ENCODE data around the gene RAD51B.

Gene RAD51B

DNA sequence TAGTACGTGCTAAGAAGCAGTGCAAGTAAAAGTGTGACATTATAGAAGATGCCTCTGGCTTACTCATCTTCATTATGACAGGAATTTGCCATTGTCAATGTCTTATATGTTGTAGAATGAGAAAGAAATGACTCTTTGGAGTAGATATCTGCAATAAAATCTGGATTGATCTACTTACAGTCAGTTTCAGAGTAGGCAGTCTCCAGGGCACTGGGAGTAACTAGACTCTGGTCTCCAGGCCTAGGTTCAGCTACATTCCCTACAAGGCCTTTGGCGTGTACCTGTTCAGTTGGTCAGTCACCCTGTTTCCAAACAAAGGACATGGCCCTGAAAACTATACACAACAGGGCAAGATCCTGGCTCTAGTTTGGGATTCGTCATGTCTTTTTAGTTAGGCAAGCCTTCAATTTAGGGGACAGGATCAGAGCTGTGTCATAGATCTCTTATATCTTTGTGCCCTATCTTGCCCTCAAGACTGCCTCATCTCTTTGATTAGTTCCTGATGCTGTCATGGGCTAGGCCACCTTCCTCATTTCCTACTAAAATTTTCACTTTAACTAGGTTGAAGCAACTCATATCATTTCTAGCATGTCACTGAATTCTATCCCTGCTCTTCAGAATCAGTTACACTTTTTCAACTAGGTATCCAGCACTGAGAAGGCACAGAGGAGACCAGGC lies 410.0 kb downstream of the RAD51B start:
- Histone ChIP-seq H3K9me3 (ENCODE audit: insufficient read depth, low read length) (no peaks in the 10 kb centered on the region), H3K4me3 (ENCODE audit: insufficient read length, low read depth) (no peak overlapping the region), H3K27me3 (ENCODE audit: insufficient read depth, insufficient read length) (no peaks in the 10 kb centered on the region), H3K9ac (ENCODE audit: insufficient read length, low read depth) (no peak overlapping the region), H3K4me1 (ENCODE audit: insufficient read depth, insufficient read length) (no peaks in the 10 kb centered on the region), H3K36me3 (ENCODE audit: insufficient read depth, insufficient read length, low read length) (no peaks in the 10 kb centered on the region)
- TF ChIP-seq SUZ12 (IDR thresholded peaks at IDR 0.05; ENCODE audit: extremely low read depth, insufficient read depth, insufficient read length) = no peak
- TF ChIP-seq ZNF274 (IDR thresholded peaks at IDR 0.05; ENCODE audit: low read depth, low read length) = no peak
- TF ChIP-seq YY1 (IDR thresholded peaks at IDR 0.05; ENCODE audit: insufficient read depth, insufficient read length) = no peak
- DNase-seq (ENCODE audit: low read depth, low spot score) = no peak

DNA sequence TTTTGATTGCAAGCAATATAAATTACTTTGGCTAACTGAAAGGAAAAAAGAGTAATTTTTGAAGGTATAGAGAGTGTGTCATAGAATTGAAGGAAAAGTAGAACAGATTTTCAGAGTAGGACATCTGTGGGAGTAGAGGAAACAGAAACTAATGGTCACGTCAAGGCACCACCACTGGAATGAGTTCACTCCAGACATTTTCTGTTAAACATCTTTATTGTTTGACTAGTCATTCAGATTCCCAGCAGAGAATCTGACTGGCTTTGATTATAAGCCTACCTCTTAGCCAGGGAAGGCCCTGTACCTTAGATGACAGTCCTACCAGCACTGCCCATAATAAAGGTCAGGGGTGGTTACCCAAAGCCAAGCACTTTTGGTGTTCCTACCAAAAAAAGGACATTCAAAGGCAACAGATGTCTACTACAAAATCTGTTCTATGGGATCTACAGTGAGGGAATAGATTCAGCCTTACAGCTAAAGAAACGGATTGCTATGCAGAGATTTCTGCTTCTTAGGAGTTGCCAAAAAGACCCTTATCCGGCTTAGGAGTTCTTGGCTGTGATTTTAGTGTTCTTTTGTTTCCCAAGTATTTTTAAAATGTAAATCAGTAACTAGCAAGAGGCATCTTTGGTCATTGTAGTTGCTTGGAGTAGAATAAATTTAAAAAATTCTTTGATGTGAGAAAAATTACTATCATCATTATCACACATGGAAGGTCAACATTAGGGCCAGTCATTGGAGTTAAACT lies 410.8 kb downstream of the RAD51B start:
- DNase-seq (ENCODE audit: low read depth, low spot score) = no peak
- Histone ChIP-seq H3K36me3 (ENCODE audit: insufficient read depth, insufficient read length, low read length) (no peaks in the 10 kb centered on the region), H3K27me3 (ENCODE audit: insufficient read depth, insufficient read length) (no peaks in the 10 kb centered on the region), H3K9ac (ENCODE audit: insufficient read length, low read depth) (no peak overlapping the region), H3K4me1 (ENCODE audit: insufficient read depth, insufficient read length) (no peaks in the 10 kb centered on the region), H3K9me3 (ENCODE audit: insufficient read depth, low read length) (no peaks in the 10 kb centered on the region), H3K4me3 (ENCODE audit: insufficient read length, low read depth) (no peak overlapping the region)
- TF ChIP-seq SUZ12 (IDR thresholded peaks at IDR 0.05; ENCODE audit: extremely low read depth, insufficient read depth, insufficient read length) (no peak), ZNF274 (IDR thresholded peaks at IDR 0.05; ENCODE audit: low read depth, low read length) (no peak), YY1 (IDR thresholded peaks at IDR 0.05; ENCODE audit: insufficient read depth, insufficient read length) (no peak)

DNA sequence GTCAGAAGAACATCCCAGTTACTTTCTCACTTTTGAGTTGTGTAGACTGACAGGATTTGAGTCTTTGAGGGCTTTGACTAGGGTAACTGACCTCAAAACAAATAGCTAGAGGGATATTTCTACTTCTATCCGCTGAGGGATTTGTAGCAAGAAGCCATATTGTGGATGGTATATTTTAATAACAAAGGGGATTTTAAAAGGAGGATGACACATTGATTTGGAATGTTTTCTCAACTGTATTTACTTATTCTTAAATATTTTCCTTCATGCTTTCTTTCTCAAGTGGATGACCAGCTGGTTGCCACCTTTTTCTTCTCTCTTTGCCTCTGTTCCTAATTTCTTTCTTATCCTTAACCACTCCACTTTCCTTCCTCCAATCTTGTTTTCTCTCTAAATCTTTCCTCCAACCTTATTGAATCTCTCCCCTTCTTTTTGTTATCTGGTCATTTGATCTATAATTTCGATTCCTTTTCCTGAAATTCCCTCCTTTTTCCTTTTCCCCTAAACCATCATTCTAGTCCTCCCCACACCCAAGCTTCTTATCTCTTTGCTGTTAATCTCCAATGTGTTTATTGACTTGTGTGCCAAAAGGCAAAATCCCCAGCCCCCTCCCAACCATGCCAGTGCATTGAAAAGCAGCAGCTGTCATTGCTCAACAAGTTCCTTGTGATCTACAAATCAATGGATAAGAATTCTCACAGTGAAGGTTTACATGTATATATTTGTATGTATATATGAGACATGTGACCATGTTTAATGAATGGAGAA lies 411.6 kb downstream of the RAD51B start:
- no peaks in the 10 kb centered on the region for H3K9me3 ChIP-seq (ENCODE audit: insufficient read depth, low read length)
- no peak overlapping the region for H3K4me3 ChIP-seq (ENCODE audit: insufficient read length, low read depth)
- no peaks in the 10 kb centered on the region for H3K36me3 ChIP-seq (ENCODE audit: insufficient read depth, insufficient read length, low read length)
- H3K4me1 ChIP-seq (ENCODE audit: insufficient read depth, insufficient read length) = no peaks in the 10 kb centered on the region
- no peak for DNase-seq (ENCODE audit: low read depth, low spot score)
- no peak overlapping the region for H3K9ac ChIP-seq (ENCODE audit: insufficient read length, low read depth)
- TF ChIP-seq YY1 (IDR thresholded peaks at IDR 0.05; ENCODE audit: insufficient read depth, insufficient read length) (no peak), SUZ12 (IDR thresholded peaks at IDR 0.05; ENCODE audit: extremely low read depth, insufficient read depth, insufficient read length) (no peak), ZNF274 (IDR thresholded peaks at IDR 0.05; ENCODE audit: low read depth, low read length) (no peak)
- no peaks in the 10 kb centered on the region for H3K27me3 ChIP-seq (ENCODE audit: insufficient read depth, insufficient read length)

DNA sequence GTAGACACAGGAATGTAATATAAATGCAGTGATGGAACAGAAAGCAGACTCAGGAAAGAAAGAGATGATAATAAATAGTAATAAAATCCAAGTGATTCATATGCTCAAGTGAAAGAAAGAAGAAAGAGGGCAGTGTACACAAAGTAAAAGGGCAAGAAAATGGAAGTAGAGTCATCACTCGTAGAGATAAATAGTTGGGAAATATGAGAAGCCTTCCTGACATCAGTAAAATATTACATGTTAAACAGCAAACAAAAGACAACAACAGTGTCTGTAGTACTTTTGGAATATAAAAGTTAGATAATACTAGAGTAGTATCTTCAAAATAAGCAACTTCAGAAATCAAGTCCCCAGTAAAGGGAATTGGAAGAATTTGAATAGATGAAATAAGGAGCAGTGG lies 412.3 kb downstream of the RAD51B start:
- H3K27me3 ChIP-seq (ENCODE audit: insufficient read depth, insufficient read length) = no peaks in the 10 kb centered on the region

DNA sequence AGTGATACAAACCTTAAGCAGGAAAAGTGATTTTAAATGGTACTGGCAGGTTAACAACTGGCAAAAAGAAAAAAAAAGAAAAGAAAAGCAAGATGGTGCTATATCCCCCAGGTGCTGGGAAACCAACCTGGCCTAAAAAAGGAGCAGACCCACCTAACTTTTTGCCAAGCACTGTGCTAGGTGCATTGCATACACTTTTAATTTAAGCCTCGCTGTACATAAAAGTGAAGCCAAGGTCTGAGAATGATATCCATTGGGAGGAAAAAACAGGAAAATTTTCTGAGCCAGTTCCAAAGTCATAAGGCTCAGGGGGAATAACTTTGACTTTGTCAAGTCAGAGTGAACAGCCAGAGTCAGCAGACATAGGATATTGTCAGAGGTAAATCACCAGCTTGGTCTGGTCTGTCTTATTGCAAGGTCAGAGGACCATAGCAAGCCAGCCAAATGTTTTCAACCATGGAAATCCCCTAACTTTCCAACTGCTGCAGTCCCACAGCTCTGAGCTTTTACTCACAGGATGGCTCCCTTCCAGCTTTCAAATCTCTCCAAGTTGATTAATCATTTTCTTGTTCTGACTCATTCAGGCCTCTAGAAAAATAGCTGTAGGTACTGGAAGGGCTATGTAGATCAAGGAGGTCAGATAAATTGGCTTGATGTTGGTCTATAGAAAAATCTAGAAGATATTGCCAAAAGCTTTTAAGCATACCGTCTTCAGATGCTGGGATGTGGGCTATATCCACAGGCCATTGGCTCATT lies 412.9 kb downstream of the RAD51B start:
- H3K9ac ChIP-seq (ENCODE audit: insufficient read length, low read depth) = no peak overlapping the region
- TF ChIP-seq YY1 (IDR thresholded peaks at IDR 0.05; ENCODE audit: insufficient read depth, insufficient read length) (no peak), ZNF274 (IDR thresholded peaks at IDR 0.05; ENCODE audit: low read depth, low read length) (no peak), SUZ12 (IDR thresholded peaks at IDR 0.05; ENCODE audit: extremely low read depth, insufficient read depth, insufficient read length) (no peak)
- no peaks in the 10 kb centered on the region for H3K27me3 ChIP-seq (ENCODE audit: insufficient read depth, insufficient read length)
- no peak overlapping the region for H3K4me3 ChIP-seq (ENCODE audit: insufficient read length, low read depth)
- no peaks in the 10 kb centered on the region for H3K9me3 ChIP-seq (ENCODE audit: insufficient read depth, low read length)
- no peaks in the 10 kb centered on the region for H3K4me1 ChIP-seq (ENCODE audit: insufficient read depth, insufficient read length)
- H3K36me3 ChIP-seq (ENCODE audit: insufficient read depth, insufficient read length, low read length) = no peaks in the 10 kb centered on the region
- no peak for DNase-seq (ENCODE audit: low read depth, low spot score)

More for the DNA sequence above, 412.3 kb downstream of the RAD51B start:
- no peaks in the 10 kb centered on the region for H3K36me3 ChIP-seq (ENCODE audit: insufficient read depth, insufficient read length, low read length)
- H3K4me3 ChIP-seq (ENCODE audit: insufficient read length, low read depth) = no peak overlapping the region
- H3K4me1 ChIP-seq (ENCODE audit: insufficient read depth, insufficient read length) = no peaks in the 10 kb centered on the region
- no peak for TF ChIP-seq SUZ12 (IDR thresholded peaks at IDR 0.05; ENCODE audit: extremely low read depth, insufficient read depth, insufficient read length)
- no peak for TF ChIP-seq ZNF274 (IDR thresholded peaks at IDR 0.05; ENCODE audit: low read depth, low read length)
- TF ChIP-seq YY1 (IDR thresholded peaks at IDR 0.05; ENCODE audit: insufficient read depth, insufficient read length) = no peak
- no peak for DNase-seq (ENCODE audit: low read depth, low spot score)
- no peaks in the 10 kb centered on the region for H3K9me3 ChIP-seq (ENCODE audit: insufficient read depth, low read length)
- H3K9ac ChIP-seq (ENCODE audit: insufficient read length, low read depth) = no peak overlapping the region

DNA sequence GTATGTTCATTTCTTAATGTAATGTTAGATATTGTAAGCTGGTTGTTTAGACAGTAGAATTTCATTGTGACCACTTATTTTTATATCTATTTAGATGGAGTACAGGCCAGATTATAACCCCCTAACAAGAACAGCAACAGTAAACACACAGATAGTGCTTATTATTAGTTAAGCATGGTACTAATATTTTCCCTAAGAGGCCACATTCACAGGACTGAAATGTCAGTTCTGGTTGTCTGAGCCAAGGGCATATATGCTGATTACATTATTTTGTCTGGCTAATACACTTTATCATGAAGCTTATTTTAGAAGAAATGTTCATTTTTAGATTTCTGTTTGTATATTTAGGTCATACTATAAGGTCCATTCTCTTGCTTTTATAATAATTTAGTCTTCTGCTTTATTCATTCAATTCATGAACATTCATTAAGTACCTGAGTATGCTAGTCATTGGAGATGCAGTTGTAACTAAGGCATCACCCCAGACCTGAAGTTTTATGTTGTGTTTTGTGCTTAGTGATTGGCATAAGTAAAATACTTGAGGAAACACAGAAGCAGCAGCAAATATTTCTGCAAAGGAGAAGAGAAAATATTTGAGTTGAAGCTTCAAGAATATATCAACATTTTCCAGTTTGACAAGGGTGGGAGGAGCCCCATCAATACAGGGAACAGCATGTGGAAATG lies 413.7 kb downstream of the RAD51B start:
- Histone ChIP-seq H3K4me1 (ENCODE audit: insufficient read depth, insufficient read length) (no peaks in the 10 kb centered on the region), H3K4me3 (ENCODE audit: insufficient read length, low read depth) (no peak overlapping the region), H3K36me3 (ENCODE audit: insufficient read depth, insufficient read length, low read length) (no peaks in the 10 kb centered on the region), H3K27me3 (ENCODE audit: insufficient read depth, insufficient read length) (no peaks in the 10 kb centered on the region), H3K9ac (ENCODE audit: insufficient read length, low read depth) (no peak overlapping the region), H3K9me3 (ENCODE audit: insufficient read depth, low read length) (no peaks in the 10 kb centered on the region)
- TF ChIP-seq YY1 (IDR thresholded peaks at IDR 0.05; ENCODE audit: insufficient read depth, insufficient read length) = no peak
- no peak for TF ChIP-seq ZNF274 (IDR thresholded peaks at IDR 0.05; ENCODE audit: low read depth, low read length)
- no peak for TF ChIP-seq SUZ12 (IDR thresholded peaks at IDR 0.05; ENCODE audit: extremely low read depth, insufficient read depth, insufficient read length)
- no peak for DNase-seq (ENCODE audit: low read depth, low spot score)
